WERI-Rb-1 (cell line): ENCODE data around the gene MRGPRG.

Experiments
- DNase-seq: peaks from one replicate; pipeline ENCODE4 v3.0.0-alpha.2; 2020
- H3K27ac ChIP-seq: fragments of 250-450 bp; sonication (Bioruptor Pico); 2 replicates; pipeline ENCODE4 v1.5.1; 2020; ENCODE audit warnings: mild to moderate bottlenecking, moderate library complexity
- H3K27me3 ChIP-seq: fragments of 250-450 bp; sonication (Bioruptor Pico); 2 replicates; pipeline ENCODE4 v1.5.1; 2021; ENCODE audit warnings: mild to moderate bottlenecking, low read depth, moderate library complexity; ENCODE audit not compliant: insufficient read depth, severe bottlenecking
- H3K36me3 ChIP-seq: fragments of 250-450 bp; sonication (Bioruptor Pico); 2 replicates; pipeline ENCODE4 v1.5.1; 2020; ENCODE audit warnings: mild to moderate bottlenecking, moderate library complexity
- H3K4me3 ChIP-seq: 2 replicates; pipeline ENCODE4 v1.5.1; 2011; ENCODE audit warnings: low read depth, mild to moderate bottlenecking, control low read depth, low read length
- H3K9me3 ChIP-seq: fragments of 250-450 bp; sonication (Bioruptor Pico); 2 replicates; pipeline ENCODE4 v1.5.1; 2021; ENCODE audit warnings: mild to moderate bottlenecking, moderate library complexity; ENCODE audit not compliant: severe bottlenecking
- TF ChIP-seq, protein P1 (sequence below): IDR thresholded peaks from 2 replicates; pipeline ENCODE4 v1.5.1; 2011; ENCODE audit warnings: low read depth, mild to moderate bottlenecking, control low read depth, inconsistent platforms, low read length

The MRGPRG gene

DNA sequence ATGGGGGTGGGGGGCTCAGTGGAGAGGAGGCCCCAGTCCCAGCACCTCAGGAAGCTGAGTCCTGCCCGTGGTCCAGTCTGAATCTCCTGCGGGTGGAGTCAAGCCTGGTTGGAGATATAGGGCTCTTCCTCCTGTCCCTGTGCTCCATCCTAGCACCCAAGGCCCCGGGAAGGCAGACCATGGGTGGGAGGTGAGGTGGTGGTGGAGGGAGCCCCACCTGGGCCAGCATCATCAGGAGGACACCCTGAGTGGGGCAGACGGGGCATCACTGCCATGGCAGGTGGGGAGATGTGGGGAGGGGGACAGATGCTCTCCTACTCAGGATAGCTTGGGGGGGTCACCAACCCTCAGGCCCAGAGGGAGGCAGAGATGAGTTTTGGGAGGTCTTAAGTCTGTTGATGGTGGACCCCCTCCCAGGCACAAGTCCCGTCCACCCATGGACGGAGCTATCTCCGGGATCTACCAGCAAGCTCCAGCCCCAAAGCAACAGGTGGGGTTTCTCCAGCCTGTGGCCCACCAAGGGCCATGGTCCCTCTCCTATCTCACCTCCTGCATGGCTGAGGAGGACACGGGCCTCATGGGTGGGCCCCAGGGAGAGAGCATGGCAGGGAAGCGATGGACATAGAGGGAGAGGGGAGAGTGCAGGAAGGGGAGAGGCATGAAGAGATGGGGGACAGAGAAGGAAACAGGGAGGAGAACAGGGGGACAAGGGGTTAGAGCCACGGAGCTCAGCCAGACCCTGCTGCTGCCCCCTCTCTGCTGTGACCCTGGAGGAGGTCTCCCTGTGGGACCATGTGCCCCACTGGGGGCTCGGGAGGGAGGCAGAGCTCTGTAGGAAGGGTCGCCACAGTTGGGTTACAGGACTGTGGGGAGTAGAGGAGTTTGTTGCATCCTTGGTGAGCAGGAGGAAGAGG is 12.3 kb upstream of the MRGPRG start:
- Histone ChIP-seq H3K36me3 (no peaks in the 10 kb centered on the region), H3K4me3 (no peak overlapping the region), H3K9me3 (no peaks in the 10 kb centered on the region), H3K27ac (peak overlapping the region; percentile 46), H3K27me3 (no peaks in the 10 kb centered on the region)
- TF ChIP-seq, protein P1, sequence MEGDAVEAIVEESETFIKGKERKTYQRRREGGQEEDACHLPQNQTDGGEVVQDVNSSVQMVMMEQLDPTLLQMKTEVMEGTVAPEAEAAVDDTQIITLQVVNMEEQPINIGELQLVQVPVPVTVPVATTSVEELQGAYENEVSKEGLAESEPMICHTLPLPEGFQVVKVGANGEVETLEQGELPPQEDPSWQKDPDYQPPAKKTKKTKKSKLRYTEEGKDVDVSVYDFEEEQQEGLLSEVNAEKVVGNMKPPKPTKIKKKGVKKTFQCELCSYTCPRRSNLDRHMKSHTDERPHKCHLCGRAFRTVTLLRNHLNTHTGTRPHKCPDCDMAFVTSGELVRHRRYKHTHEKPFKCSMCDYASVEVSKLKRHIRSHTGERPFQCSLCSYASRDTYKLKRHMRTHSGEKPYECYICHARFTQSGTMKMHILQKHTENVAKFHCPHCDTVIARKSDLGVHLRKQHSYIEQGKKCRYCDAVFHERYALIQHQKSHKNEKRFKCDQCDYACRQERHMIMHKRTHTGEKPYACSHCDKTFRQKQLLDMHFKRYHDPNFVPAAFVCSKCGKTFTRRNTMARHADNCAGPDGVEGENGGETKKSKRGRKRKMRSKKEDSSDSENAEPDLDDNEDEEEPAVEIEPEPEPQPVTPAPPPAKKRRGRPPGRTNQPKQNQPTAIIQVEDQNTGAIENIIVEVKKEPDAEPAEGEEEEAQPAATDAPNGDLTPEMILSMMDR: no peak
- DNase-seq: no peak

DNA sequence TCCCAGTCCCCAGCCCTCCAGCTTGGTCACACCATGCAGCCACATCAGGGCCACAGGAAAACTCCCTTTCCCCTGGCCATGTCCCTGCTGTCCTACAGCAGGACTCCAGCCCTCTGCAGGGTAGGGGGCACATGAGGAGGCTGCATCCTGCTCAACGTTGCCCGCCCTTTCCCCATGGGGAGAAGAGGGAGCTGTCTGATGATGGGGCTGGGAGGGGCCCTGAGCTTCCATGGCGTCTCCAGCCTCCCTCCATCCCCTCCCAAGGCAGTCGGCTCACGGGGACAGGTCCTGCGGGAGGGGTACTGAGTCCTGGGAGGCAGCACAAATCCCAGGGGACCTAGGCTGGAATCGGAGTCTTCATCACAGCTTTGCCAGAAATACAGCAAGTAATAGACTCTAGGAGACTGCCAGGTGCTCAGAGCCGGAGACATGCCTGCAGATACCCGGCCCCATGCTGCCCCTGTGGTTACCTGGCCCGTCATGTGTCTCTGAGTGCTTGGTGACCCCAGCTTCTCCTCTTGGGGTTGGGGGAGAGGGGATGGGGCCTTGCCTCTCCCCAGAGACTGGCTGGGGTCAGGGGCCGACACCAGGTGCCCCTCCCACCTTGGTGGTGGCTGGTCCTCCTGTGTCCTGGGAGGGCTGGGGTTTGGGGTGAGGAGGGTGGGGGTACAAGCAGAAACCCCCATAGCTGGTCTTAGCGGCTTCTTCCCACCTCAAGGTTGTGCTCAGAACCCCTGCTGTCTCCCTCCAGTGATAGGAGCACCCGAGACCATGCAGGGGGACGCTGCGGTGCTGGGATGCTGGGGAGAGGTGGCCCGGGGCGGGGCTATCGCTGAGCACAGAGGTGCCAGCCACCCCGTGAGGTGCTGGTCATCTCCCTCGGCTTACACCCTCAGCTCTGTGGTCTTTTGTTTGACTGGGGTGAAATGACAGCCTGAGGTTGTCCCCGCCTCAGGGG is 11.3 kb upstream of the MRGPRG start:
- H3K4me3 ChIP-seq: no peak overlapping the region
- H3K9me3 ChIP-seq: no peaks in the 10 kb centered on the region
- no peak for DNase-seq
- TF ChIP-seq, protein P1: no peak
- no peaks in the 10 kb centered on the region for H3K27me3 ChIP-seq
- H3K27ac ChIP-seq: no peak overlapping the region
- H3K36me3 ChIP-seq: no peaks in the 10 kb centered on the region

DNA sequence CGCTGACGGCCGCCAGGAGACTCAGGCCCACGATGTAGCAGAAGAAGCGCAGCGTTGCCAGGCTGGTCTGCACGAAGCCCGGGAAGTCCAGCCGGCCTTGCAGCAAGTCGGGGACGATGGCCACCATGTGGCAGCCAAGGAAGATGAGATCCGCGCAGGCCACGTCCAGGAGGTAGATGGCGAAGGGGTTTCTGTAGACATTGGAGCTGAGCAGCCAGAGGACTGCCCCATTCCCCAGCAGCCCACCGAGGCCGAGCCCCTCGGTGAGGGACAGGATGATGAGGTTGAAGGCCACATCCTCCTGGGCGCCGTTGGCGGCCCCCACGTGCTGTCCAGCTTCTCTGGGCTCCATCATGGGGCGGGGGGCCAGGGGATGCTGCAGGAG is 9.8 kb upstream of the MRGPRG start:
- no peaks in the 10 kb centered on the region for H3K9me3 ChIP-seq
- TF ChIP-seq, protein P1: no peak
- H3K36me3 ChIP-seq: no peaks in the 10 kb centered on the region
- H3K27me3 ChIP-seq: no peaks in the 10 kb centered on the region
- no peak overlapping the region for H3K27ac ChIP-seq
- no peak overlapping the region for H3K4me3 ChIP-seq
- no peak for DNase-seq

DNA sequence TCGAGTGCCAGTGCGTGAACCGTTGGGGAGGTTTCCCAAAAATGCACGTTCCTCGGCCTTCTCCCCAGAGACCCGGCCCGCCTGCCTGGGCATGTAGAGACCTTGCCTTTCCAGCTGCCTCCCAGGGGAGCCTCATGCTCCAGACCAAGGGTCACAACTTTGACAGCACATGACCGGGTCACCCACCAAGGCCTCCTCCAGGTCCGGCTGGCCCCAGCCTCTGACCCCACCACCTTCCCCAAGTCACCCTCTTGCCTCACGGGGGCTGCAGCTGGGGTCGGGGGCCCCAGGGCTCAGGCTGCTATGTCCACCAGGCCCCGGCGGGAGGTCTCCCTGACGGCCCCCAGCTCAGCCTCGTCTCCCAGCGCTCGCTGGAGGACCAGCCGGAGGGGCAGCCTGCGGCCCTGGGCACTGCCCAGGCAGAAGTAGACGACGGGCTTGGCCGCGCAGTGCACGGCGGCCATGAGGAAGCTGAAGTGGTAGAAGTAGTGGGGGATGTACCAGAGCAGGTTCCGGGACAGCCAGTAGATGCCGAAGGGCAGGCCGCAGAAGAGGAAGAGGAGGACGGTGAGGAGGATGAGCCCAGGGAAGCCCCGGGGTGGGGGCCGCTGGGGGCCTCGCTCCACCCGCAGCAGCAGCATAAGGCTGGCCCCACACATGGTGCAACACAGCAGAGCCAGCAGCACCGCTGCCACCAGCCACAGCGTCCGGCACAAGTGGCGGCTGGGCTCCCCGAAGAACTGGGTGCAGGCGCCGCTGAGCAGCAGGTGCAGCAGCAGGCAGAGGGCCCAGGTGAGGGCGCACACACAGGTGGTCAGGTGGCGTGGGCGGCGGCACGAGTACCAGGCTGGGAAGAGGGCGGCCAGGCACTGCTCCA is 9.2 kb upstream of the MRGPRG start:
- no peak overlapping the region for H3K27ac ChIP-seq
- TF ChIP-seq, protein P1: no peak
- no peak for DNase-seq
- H3K36me3 ChIP-seq: no peaks in the 10 kb centered on the region
- no peak overlapping the region for H3K4me3 ChIP-seq
- H3K9me3 ChIP-seq: no peaks in the 10 kb centered on the region
- no peaks in the 10 kb centered on the region for H3K27me3 ChIP-seq

DNA sequence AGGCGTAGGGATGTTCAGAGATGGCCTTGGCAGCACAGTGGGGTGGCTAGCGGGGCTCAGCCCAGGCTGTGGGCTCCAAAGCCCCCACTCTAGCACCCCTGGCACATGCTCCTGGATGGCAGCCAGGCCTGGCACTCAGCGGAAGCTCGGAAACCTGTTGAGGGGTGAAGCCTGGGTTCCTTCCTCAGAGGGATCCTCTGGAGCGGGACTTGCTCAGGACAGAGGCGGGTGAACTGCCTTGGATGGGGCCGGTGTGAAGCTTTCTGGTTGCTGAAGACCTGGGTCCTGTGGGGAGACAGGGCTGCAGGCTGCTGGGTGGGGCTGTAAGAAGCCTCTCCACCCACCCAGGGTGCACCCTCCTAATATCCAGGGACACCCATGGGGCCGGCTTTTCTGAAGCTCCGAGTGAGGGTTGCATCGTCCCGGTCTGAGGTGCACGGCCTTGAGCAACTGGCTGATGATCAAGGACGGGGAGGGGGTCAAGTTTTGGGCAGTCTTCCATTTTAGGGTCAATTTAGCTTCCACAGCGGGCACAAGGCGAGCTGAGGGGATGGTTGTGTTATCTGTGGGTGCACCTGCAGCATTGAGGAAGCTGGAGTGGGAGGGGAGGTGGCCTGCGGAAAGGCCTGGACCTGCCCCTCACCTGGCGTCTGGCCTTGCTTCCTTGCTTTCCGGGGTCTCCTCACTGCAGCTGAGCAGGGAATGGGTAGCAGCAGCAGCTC is 8.4 kb upstream of the MRGPRG start:
- TF ChIP-seq, protein P1: no peak
- no peaks in the 10 kb centered on the region for H3K36me3 ChIP-seq
- no peak for DNase-seq
- H3K4me3 ChIP-seq: no peak overlapping the region
- no peaks in the 10 kb centered on the region for H3K9me3 ChIP-seq
- no peak overlapping the region for H3K27ac ChIP-seq
- no peaks in the 10 kb centered on the region for H3K27me3 ChIP-seq
